ENCODE measurements around the gene MS4A10. TPM values are rescaled to one million over a fixed set of nuclear protein-coding genes. Genes with fewer than 3 reads are reported as not detected.

The MS4A10 gene
- total RNA-seq, 4 donors from 2014 or later, result not detected

DNA sequence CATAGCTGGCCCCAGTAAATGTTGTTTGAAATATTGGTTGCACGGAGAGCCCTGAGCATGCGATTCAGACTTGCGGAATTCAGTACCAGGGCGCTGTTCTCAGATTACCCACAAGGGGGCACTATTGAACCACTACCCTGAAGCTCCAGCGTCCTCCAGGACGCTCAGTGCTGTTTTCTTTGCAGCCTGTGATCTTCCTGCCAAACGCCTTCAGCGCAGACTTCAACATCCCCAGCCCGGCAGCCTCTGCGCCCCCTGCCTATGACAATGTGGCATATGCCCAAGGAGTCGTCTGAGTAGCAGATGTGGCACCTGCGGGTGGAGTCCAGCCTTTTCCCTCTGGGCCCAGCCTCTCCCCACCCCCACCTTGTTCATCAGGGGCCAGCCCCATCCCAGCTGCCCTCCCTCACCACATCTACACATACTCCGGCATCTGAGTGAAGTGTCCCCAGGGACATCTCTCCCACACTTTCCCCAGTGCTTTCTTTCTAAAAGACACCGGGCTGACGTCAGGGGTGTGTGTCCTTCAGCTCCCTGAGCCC lies 9.6 kb upstream of the MS4A10 start:
- TF ChIP-seq, protein P1, sequence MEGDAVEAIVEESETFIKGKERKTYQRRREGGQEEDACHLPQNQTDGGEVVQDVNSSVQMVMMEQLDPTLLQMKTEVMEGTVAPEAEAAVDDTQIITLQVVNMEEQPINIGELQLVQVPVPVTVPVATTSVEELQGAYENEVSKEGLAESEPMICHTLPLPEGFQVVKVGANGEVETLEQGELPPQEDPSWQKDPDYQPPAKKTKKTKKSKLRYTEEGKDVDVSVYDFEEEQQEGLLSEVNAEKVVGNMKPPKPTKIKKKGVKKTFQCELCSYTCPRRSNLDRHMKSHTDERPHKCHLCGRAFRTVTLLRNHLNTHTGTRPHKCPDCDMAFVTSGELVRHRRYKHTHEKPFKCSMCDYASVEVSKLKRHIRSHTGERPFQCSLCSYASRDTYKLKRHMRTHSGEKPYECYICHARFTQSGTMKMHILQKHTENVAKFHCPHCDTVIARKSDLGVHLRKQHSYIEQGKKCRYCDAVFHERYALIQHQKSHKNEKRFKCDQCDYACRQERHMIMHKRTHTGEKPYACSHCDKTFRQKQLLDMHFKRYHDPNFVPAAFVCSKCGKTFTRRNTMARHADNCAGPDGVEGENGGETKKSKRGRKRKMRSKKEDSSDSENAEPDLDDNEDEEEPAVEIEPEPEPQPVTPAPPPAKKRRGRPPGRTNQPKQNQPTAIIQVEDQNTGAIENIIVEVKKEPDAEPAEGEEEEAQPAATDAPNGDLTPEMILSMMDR (IDR thresholded peaks at IDR 0.05; ENCODE audit: low read depth), result no peak

DNA sequence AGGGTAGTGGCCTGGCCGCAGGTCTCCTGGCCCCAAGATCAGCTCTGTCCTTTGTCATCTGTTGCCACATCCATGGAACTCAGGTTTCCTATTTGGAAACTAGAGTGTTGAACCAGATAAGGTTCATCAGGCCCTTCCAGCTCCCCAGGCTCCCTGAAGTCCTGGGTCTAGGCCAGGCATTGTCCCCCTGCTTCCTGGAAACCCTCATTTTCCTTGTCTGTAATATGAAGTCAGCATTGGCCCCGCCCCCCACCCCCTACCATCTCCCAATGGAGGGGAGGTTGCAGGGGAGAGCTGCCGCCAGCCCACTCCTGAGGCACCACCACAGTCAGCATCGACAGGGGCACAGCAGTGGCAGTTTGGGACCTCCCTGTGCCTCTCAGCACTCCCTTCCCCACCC lies 9.0 kb upstream of the MS4A10 start:
- TF ChIP-seq, protein P1 (IDR thresholded peaks at IDR 0.05; ENCODE audit: low read depth), result no peak

DNA sequence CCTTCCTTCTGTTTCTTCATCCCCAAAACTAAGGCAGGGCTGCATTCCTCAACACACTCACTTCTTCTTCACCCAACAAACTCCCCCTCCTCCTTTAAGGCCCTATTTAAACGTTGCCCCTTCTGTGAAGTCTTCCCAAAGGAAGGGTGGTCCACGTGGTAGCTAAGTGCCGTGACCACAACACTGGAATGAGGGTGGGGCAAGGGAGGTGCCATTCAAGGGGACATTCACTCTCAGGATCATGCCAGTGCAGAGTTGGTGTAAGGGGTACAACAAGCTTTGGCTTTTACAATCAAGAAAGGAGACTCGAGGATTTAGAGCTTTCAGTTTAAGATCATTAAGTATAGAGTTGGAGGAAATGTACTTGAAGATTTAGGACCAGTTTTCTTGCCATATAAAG lies 8.0 kb upstream of the MS4A10 start:
- TF ChIP-seq, protein P1 (IDR thresholded peaks at IDR 0.05; ENCODE audit: low read depth), result no peak

DNA sequence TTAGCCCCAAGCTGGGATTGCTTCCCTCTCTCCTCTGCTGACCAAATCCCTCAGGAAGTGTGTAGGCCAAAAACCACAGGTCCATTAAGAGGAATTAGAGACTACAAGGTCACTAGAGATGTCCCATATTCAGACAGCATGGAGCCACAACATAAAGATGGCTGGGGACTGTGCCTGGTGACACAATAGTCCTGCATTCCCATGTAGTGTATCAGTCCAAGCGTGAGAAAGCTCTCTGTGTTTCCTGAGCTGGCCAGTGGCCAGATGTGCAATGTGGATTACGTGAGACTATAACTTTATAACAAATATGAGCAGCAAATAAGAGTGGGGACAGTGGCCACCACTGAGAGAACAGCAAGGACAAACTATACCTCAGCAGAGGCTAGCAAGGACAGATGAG lies 7.6 kb upstream of the MS4A10 start:
- TF ChIP-seq, protein P1 (IDR thresholded peaks at IDR 0.05; ENCODE audit: low read depth), result no peak

DNA sequence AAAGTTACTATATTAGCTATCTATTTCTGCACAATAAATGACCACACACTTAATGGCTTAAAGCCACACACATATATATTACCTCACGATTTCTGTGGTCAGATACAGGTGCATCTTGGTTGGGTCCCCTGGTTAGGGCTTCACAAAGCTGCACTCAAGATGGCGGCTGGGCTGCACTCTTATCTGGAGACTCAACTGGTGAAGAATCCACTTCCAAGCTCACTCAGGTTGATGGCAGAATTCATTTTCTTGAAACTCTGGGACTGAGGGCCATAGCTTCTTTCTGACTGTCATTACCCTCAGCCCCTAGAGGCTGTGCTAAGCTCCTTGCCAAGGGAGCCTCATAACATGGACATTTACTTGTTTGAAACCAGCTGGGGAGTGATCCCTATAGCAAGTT lies 5.1 kb upstream of the MS4A10 start:
- TF ChIP-seq, protein P1 (IDR thresholded peaks at IDR 0.05; ENCODE audit: low read depth), result no peak

DNA sequence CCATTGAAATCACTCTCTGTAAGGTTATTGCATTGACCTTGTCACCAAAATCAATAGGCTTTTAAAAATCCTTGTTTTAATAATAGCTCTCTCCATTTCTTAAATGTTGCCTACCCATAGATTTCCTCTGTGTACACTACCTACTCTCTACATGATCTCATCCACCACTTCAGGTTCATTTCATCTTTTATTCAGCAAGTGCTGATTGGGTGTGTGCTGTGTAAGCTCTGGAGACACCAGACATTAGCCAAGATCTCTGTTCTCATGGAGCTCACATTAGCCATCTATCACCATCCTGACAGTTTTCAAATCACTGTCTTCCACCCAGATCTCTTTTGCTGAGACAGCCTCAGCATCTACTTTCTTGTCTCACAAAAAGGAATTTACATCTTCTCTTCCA lies 4.4 kb upstream of the MS4A10 start:
- TF ChIP-seq, protein P1 (IDR thresholded peaks at IDR 0.05; ENCODE audit: low read depth), result no peak

DNA sequence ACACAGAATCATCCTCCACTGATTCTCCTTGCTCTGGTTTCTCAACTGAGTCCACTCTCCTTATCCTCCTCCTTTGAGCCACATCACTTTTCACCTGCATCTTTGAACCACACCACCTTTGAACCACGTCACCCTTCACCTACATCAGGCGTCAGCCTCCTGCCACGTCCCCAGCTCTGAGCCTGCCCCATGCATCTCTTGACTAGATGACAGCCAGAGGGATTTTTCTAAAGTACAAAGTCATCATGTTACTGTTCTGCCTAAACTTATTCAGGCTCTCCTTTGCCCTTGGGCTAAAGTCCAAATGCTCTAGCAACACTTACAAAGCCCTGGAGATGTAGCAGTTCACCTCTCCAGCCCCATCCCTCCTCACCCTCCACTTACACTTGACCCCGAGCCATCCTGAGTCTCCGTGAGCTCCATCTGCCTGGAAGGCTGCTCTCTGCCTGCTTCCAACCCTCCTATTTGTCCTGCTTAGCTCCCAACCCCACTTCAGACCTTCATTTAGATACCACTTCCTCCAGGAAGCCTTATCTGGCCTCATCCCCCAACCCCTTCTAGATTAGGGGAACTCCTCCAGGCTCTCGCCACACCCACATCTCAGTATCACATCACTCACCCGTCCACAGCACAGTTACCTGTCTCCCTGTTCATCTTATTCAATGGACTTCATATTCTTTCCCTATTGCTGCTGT lies 3.7 kb upstream of the MS4A10 start:
- TF ChIP-seq, protein P1 (IDR thresholded peaks at IDR 0.05; ENCODE audit: low read depth), result no peak

Data from subcutaneous adipose tissue (tissue), 4 donors.